HepG2 (cell line): ENCODE data around the gene IRGQ.

Experiments used
- CTCF ChIP-seq: sonication (generic); formaldehyde crosslinking; IDR thresholded peaks from 2 replicates; pipeline ENCODE4 v1.5.0; 2020; ENCODE audit warnings: mild to moderate bottlenecking, missing genetic modification reagents, moderate library complexity
- EP300 ChIP-seq, 3 experiments: sonication (generic) in 1 of 3; formaldehyde crosslinking in 1 of 3; IDR thresholded peaks; 2 replicates each; pipeline versions ENCODE4 v1.5.1 to v1.6.1; 2011 to 2020; ENCODE audit warnings: low read depth in 2 of 3, low read length in 2 of 3, borderline replicate concordance in 1 of 3, improper control_type of control experiment in 1 of 3, mild to moderate bottlenecking in 1 of 3, missing genetic modification reagents in 1 of 3, moderate library complexity in 1 of 3
- HCFC1 ChIP-seq: fragments of 150-350 bp; IDR thresholded peaks from 2 replicates; pipeline ENCODE4 v1.6.1; 2014; ENCODE audit warnings: low read depth, low read length
- KLF15 ChIP-seq: sonication (generic); formaldehyde crosslinking; IDR thresholded peaks from 2 replicates; pipeline ENCODE4 v1.8.1; 2023; ENCODE audit warnings: borderline replicate concordance, mild to moderate bottlenecking, inconsistent platforms, missing genetic modification reagents, mixed read lengths
- NFRKB ChIP-seq: fragments of 450-650 bp; IDR thresholded peaks from 2 replicates; pipeline ENCODE4 v1.6.1; 2017
- ZNF101 ChIP-seq: sonication (generic); formaldehyde crosslinking; IDR thresholded peaks from 2 replicates; pipeline ENCODE4 v1.4.0; 2020; ENCODE audit warnings: mild to moderate bottlenecking, low read depth, missing genetic modification reagents, borderline replicate concordance
- ZNF746 ChIP-seq: sonication (generic); formaldehyde crosslinking; IDR thresholded peaks from 2 replicates; pipeline ENCODE4 v1.8.0; 2022; ENCODE audit warnings: mild to moderate bottlenecking, missing genetic modification reagents
- ZNF780A ChIP-seq: sonication (generic); formaldehyde crosslinking; IDR thresholded peaks from 2 replicates; pipeline ENCODE4 v1.8.0; 2022; ENCODE audit warnings: mild to moderate bottlenecking, missing genetic modification reagents, moderate library complexity
- TF ChIP-seq, protein P1 (sequence below): sonication (generic); formaldehyde crosslinking; IDR thresholded peaks from 2 replicates; pipeline ENCODE4 v1.8.1; 2023; ENCODE audit warnings: mild to moderate bottlenecking, moderate library complexity, missing genetic modification reagents

DNA sequence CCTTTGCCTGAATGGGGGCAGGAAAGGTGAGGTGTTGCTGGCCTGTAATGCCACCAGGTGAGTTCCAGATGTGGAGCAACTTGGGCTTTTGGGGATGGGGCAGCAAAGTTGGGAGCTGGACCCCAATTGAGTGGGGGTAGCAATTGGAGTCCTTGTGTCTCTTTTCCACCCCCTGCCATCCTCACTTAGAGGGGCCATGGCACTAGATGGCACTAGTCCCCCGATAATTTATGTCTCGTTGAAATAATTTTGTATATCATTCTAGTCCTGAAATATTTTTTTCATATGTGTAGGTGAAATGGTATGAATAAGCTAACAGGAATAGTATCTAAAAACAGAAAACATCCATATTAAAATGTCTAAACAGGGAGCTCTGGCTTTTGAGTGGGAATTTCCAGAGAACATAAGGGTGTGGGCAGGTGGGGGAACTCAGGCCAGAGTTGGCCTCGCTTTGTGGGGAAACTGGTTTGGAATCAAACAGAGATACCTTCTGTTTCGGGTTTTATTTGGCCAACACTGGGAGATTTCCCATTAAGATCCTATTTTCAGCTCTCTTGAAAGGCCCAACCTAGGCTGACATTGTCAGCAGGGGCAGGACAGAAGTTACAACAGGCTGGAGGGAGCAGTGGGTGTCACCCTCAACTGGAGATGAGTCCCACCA is 3.8 kb upstream of the IRGQ start:
- TF ChIP-seq NFRKB (no peak), ZNF101 (CRISPR knock-in tag) (no peak), CTCF (CRISPR knock-in tag) (no peak), EP300 (IDR thresholded peaks at IDR 0.05; ENCODE audit: low read depth in 2 of 2, low read length in 2 of 2) (no peak), EP300 (CRISPR knock-in tag; IDR thresholded peaks at IDR 0.05; ENCODE audit: borderline replicate concordance) (no peak), HCFC1 (no peak), ZNF780A (CRISPR knock-in tag) (no peak), KLF15 (no peak), ZNF746 (CRISPR knock-in tag) (no peak)
- TF ChIP-seq, protein P1, sequence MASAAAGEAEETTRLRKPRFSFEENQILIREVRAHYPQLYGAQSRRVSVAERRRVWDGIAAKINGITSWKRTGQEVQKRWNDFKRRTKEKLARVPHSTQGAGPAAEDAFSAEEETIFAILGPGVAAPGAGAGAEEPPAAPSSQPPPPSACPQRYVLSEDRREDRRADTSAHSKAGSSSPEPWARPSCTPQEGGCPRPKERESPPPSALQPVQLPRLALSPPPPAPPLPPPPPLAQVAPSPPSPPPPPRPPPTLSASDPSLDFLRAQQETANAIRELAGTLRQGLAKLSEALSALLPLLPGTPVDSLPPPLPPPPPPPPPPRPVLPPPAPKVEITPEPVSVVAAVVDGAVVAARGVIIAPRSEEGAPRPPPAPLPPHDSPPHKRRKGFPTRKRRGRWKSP (CRISPR knock-in tag) = no peak
